Smooth muscle cell of the pulmonary artery (primary cell): Measurements from ENCODE around the gene MND1. TPM values are rescaled to one million over a fixed set of nuclear protein-coding genes. Genes with fewer than 3 reads are reported as not detected.

Experiments
- total RNA-seq: library from RNA; depleted of rRNA; stranded (reverse); fragments of >200 nt; gene quantifications from 2 replicates; pipeline ENCODE4 v1.2.3, GENCODE V29; 2014

The MND1 gene
- 0.79 and 1.7 TPM in 2 replicates for total RNA-seq

GRCh38 chr4:153344131-153345011 is at the start of gene MND1:
Gene MND1, plus strand, starts transcription at chr4:153344688. Its CDS starts 50 bp downstream, at chr4:153344738.

Other genes starting within 250 kb of the MND1 start
- gene TRIM2, start 140.2 kb upstream of the MND1 start, total RNA-seq: 34.1 and 49.1 TPM in 2 replicates
- gene TMEM131L, start 121.7 kb downstream of the MND1 start, total RNA-seq: 7.8 and 9.4 TPM in 2 replicates